ENCODE results near the gene KIF19.

DNA sequence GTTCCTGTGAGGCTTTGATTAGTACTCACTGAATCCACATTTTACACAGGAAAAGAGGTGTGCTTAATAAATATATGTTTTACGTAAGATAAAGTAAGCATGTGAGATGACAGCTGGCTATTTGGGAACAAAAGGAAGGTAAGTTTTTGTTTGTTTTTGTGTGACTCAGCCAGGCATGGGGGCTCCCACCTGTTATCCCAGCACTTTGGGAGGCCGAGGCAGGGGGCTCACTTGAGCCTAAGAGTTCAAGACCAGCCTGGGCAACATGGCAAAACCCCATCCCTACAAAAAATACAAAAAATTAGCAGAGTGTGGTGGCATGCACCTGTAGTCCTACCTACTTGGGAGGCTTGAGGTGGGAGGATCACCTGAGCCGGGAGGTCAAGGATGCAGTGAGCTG lies 59.2 kb downstream of the KIF19 start:
- TF ChIP-seq POLR2AphosphoS5 (IDR thresholded peaks at IDR 0.05; ENCODE audit: low read length) = no peak
- no peak for TF ChIP-seq PAX8 (IDR thresholded peaks at IDR 0.05)
- TF ChIP-seq EGR1 (IDR thresholded peaks at IDR 0.05; ENCODE audit: borderline replicate concordance in 1 of 2, low read depth in 2 of 2, low read length in 2 of 2) = no peak
- TF ChIP-seq, protein P1, sequence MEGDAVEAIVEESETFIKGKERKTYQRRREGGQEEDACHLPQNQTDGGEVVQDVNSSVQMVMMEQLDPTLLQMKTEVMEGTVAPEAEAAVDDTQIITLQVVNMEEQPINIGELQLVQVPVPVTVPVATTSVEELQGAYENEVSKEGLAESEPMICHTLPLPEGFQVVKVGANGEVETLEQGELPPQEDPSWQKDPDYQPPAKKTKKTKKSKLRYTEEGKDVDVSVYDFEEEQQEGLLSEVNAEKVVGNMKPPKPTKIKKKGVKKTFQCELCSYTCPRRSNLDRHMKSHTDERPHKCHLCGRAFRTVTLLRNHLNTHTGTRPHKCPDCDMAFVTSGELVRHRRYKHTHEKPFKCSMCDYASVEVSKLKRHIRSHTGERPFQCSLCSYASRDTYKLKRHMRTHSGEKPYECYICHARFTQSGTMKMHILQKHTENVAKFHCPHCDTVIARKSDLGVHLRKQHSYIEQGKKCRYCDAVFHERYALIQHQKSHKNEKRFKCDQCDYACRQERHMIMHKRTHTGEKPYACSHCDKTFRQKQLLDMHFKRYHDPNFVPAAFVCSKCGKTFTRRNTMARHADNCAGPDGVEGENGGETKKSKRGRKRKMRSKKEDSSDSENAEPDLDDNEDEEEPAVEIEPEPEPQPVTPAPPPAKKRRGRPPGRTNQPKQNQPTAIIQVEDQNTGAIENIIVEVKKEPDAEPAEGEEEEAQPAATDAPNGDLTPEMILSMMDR (IDR thresholded peaks at IDR 0.05 in 2 of 3, conservative IDR thresholded peaks at IDR 0.05 in 1 of 3; ENCODE audit: control insufficient read depth in 2 of 3, extremely low read depth in 1 of 3, insufficient read depth in 1 of 3, low read depth in 3 of 3, low read length in 3 of 3) = no peak
- TF ChIP-seq, protein P2, sequence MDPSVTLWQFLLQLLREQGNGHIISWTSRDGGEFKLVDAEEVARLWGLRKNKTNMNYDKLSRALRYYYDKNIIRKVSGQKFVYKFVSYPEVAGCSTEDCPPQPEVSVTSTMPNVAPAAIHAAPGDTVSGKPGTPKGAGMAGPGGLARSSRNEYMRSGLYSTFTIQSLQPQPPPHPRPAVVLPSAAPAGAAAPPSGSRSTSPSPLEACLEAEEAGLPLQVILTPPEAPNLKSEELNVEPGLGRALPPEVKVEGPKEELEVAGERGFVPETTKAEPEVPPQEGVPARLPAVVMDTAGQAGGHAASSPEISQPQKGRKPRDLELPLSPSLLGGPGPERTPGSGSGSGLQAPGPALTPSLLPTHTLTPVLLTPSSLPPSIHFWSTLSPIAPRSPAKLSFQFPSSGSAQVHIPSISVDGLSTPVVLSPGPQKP (IDR thresholded peaks at IDR 0.05; ENCODE audit: low read depth, low read length) = no peak
- no peak for TF ChIP-seq CHD2 (IDR thresholded peaks at IDR 0.05; ENCODE audit: borderline replicate concordance, low read depth, low read length)
- no peak for TF ChIP-seq POLR2A (IDR thresholded peaks at IDR 0.05; ENCODE audit: low read depth, low read length)
- no peak for TF ChIP-seq RAD21 (IDR thresholded peaks at IDR 0.05; ENCODE audit: insufficient read depth, low read depth, low read length)
- no peak for TF ChIP-seq TCF12 (IDR thresholded peaks at IDR 0.05; ENCODE audit: low read depth, low read length)
- no peak for TF ChIP-seq CREM (IDR thresholded peaks at IDR 0.05; ENCODE audit: low read depth)
- TF ChIP-seq, protein P3, sequence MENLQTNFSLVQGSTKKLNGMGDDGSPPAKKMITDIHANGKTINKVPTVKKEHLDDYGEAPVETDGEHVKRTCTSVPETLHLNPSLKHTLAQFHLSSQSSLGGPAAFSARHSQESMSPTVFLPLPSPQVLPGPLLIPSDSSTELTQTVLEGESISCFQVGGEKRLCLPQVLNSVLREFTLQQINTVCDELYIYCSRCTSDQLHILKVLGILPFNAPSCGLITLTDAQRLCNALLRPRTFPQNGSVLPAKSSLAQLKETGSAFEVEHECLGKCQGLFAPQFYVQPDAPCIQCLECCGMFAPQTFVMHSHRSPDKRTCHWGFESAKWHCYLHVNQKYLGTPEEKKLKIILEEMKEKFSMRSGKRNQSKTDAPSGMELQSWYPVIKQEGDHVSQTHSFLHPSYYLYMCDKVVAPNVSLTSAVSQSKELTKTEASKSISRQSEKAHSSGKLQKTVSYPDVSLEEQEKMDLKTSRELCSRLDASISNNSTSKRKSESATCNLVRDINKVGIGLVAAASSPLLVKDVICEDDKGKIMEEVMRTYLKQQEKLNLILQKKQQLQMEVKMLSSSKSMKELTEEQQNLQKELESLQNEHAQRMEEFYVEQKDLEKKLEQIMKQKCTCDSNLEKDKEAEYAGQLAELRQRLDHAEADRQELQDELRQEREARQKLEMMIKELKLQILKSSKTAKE (IDR thresholded peaks at IDR 0.05; ENCODE audit: low read depth, poor library complexity, severe bottlenecking) = no peak
- no peak for TF ChIP-seq ZNF274 (IDR thresholded peaks at IDR 0.05; ENCODE audit: insufficient read depth, insufficient read length)
- TF ChIP-seq, protein P4, sequence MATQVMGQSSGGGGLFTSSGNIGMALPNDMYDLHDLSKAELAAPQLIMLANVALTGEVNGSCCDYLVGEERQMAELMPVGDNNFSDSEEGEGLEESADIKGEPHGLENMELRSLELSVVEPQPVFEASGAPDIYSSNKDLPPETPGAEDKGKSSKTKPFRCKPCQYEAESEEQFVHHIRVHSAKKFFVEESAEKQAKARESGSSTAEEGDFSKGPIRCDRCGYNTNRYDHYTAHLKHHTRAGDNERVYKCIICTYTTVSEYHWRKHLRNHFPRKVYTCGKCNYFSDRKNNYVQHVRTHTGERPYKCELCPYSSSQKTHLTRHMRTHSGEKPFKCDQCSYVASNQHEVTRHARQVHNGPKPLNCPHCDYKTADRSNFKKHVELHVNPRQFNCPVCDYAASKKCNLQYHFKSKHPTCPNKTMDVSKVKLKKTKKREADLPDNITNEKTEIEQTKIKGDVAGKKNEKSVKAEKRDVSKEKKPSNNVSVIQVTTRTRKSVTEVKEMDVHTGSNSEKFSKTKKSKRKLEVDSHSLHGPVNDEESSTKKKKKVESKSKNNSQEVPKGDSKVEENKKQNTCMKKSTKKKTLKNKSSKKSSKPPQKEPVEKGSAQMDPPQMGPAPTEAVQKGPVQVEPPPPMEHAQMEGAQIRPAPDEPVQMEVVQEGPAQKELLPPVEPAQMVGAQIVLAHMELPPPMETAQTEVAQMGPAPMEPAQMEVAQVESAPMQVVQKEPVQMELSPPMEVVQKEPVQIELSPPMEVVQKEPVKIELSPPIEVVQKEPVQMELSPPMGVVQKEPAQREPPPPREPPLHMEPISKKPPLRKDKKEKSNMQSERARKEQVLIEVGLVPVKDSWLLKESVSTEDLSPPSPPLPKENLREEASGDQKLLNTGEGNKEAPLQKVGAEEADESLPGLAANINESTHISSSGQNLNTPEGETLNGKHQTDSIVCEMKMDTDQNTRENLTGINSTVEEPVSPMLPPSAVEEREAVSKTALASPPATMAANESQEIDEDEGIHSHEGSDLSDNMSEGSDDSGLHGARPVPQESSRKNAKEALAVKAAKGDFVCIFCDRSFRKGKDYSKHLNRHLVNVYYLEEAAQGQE (IDR thresholded peaks at IDR 0.05; ENCODE audit: low read depth, low read length) = no peak
- TF ChIP-seq SRF (IDR thresholded peaks at IDR 0.05; ENCODE audit: low read depth in 2 of 2, low read length in 2 of 2) = no peak
